HG03066 (cell line): ENCODE measurements around the gene PPP1R14C.

Experiments used
- ATAC-seq: cut with Tn5 transposase; IDR thresholded peaks from one replicate; pipeline ENCODE4 v1.9.1; 2021; ENCODE audit warnings: low read depth; ENCODE audit not compliant: unreplicated experiment

The PPP1R14C gene

DNA sequence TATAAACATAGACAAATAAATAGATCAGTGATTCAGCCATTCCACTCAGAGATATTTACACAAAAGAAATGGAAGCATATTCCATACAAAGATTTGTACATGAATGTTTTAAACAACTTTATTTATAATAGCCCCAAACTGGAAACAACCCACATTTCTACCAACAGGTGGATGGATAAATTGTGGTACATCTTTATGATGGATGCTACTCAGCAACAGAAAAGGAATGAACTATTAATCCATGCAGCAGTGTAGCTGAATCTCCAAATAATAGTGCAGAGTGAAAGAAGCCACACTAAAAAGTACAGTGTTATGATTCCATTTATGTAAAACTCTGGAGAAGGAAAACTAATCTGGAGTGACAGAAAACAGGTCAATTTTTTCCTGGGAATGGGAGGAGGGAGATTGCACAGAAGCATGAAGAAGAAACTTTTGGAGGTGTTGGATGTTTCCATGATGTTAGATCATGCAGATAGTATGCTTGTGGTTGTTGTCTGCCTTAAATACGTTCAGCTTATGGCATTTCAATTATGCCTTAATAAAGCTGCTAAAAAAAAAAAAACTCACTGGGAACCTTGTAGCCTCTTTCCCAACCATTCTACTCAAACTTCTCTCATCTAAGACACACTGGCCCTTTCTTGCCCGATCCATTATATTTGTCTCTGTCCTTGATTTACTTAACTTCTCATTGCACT is 100.9 kb downstream of the PPP1R14C start:
- no peak for ATAC-seq

DNA sequence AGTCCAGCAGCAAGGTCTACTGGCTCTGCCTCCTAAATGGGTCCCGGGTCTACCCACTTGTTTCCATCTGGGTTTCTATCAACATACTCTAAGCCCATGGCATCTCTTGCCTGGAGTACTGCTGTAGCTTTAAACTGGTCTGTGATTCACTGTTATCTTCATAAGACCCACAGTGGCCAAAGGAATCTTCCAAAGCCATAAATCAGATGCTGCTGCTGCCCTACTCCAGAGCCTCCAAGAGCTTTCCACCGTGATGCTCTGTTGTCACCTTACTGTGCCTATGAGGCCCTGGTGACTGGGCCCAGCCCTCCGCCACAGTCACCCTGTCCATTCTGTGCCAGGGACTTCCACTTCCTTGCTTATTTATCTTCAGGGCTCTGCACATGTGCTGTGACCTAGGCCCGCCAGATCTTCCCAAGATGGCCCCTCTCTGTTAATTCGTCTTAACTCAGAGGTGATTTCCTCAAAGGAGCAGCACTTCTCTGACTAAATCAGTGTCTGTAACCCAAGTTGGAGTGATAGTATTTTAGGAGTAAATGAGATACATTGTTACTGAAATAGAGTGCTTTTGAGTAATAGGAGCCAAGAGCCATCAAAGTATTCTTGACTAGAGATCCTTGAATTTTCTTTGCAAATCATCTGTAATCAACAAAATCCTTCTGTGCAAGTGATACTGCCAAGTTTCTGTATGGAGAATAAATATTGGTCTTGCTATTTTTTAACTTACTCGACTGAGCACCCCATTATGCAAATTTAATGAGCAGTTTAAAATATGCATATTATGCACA is 102.5 kb downstream of the PPP1R14C start:
- no peak for ATAC-seq

DNA sequence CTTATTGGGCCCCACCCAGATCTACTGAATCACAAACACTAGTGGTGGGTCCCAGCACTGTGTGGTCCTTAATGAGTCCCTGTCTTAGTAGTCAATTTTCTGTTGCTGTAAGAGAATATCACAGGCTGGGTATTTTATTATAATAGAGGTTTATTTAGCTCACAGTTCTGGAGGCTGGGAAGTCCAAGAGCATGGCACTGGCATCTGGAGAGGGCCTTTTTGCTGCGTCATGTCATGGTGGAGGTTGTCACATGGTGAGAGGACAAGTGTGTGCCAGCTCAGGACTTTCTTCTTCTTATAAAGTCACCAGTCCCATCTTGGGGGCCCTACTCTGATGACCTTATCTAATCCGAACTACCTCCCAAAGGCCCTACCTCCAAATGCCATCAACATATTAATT is 105.0 kb downstream of the PPP1R14C start:
- ATAC-seq = no peak

DNA sequence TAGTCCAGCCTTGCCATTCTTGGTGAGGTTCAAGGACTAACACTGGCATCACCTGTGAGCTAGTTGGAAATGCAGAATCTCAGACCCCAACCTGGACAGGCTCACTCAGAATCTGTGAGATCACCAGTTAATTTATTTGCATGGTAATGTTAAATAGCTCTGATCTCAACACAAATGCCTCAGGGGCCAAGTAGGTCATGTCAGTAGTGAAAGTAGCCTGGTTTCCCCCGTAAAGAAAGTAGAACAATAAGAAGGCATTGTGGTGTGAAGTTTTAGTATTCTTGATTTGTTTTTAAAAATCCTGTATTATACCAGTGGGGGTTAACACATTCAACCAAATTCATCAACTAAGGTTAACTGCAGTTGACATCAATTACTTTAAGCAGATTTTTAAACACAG is 105.5 kb downstream of the PPP1R14C start:
- no peak for ATAC-seq

DNA sequence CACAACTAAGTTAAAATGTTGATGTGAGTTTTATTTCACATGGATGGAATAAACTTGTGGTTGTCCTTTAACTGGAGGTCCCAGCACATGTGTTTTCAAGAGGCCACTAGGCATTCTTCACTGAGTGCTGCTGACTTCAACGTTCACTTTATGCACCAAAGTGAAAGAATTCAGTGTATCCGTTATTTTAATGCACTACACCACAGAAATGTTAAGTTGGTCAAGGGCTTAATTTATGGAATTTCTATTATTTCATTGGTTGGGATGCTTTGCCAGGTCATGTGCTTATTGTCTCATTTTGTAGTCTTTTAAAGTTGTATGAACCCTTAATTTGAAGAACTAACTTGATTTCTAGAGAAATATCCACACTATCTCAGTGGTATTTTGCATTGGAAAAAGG is 106.4 kb downstream of the PPP1R14C start:
- ATAC-seq = no peak

DNA sequence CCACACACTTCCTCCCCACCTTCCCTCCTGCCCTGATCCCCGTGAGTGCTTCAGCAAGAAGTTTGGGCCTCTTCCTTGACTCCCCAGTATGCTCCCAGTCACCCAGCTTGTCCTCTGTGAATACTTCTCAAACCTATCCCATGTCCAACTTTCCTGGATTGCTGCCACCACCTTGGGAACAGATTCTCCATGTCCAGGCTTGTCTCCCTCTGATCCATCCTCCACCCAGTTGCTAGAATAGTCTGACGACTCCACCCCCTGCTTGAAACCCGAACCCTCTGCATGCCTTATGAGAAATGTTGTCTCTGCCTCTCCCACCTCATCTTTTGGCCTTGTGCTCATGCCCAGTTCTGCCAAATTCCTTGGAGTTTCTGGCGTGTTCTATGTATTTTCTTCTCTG is 108.0 kb downstream of the PPP1R14C start:
- ATAC-seq = no peak

DNA sequence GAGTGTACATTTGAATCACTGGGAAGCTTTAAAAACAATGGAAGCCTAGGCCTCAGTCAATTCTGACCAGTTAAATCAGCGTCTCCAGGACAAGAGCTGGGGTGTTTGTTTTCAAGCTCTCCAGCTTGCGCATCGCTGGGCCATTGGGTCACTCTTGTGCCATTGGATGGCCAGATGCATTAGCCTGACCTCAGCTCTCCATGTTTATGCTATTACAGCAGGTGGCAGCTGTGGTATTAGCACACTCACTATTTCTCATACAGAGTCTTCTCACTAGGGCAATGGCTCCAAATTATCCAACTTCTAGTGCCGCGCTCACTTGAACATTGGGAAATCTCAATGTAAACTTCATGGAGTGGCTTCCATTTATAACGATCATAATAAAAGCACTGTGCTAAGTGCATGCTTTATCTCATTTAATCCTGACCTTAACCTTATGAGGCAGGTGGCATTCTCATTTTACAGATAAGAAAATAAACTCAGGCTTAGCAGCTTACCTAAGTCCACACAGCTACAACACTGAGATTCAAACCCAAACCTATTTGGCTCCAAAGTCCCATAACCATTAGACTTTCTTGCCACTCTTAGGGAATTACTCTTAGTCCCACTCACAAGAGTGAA is 108.8 kb downstream of the PPP1R14C start:
- ATAC-seq = no peak

DNA sequence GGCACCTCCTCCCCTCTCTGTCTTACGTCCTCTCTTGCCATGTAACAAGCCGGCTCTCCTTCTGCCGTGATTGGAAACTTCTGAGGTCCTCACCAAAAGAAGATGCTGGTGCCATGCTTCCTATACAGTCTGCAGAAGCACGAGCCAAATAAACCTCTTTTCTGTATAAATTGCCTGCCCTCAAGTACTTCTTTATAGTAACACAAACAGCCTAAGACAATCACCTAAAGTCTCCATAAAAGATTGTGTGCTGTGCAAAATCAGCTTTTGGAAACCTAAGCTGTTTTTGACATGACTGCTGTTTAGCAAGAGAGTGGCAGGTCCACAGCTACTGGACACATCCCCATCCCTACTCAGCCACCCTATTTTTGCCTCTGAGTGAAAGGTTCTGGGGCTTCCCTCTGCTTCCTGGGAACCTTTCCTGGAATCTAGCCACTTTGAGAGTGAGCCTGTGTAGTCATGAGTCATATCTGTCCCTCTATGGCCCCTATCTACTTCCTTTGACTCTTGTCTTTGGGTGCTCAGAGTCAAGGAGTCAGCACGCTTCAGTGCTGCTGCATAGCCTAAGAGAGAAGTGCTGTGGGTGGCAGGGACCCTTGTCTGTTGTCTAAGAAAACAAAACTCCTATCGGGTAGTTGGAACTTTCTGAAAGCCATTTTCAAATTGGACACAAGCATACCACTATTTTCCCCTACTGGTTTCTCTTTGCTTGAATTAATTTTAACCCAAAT is 110.0 kb downstream of the PPP1R14C start:
- no peak for ATAC-seq

DNA sequence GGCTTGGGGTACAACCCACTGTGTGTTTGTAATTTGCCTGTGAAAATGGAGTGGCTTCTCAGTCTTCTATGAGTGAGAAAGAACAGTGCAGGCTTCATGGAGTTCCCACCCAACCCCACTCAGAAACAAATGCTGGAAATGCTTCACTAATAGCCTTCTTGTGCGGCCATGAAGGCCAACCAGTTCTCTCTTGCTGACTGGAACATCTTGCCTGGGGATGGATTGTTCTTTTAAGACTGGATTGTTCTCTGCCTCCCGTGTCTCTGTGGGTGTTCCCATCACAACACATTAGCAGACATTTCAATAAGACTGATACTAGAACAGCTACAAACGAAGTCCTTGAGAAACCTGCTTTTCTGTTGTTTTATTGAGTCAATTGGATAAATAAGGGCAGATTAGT is 110.6 kb downstream of the PPP1R14C start:
- ATAC-seq = no peak

DNA sequence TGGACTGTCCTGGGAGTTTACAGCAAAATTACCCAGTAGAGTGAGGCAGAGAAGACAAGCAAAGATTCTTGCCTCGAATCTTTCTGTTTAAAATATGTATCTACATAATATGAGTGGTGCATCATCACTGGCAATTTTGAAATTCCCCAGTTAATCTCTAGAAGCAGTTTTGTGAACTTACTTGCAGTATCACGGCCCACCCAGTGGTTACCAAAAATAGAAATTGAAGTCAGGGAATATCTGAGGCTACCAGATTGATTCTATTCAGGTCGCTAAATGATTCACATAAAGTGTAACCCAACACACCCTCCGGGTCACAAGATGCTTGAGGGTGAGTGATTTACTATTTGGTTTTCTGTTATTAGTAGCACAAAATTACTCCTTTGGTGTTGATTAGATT is 111.9 kb downstream of the PPP1R14C start:
- no peak for ATAC-seq

DNA sequence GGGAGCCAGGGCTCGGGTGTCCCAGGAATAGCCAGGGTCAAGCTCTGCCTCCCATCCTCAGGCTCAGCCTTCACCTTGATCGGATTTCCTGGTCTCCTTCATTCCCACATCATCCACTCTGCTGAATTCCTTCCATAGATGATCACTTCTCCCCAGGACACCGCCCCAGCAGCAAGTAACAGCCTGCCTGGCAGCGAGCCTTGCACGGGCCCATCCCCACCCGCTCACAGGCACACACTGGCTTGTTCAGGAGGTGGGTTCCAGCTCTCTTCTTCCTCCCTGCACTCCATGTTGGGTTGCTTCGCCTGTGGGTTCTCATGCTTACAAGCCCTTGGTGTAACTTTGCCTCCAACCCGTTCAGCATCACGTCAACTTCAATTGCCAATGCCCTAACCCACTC is 113.0 kb downstream of the PPP1R14C start:
- ATAC-seq = no peak

DNA sequence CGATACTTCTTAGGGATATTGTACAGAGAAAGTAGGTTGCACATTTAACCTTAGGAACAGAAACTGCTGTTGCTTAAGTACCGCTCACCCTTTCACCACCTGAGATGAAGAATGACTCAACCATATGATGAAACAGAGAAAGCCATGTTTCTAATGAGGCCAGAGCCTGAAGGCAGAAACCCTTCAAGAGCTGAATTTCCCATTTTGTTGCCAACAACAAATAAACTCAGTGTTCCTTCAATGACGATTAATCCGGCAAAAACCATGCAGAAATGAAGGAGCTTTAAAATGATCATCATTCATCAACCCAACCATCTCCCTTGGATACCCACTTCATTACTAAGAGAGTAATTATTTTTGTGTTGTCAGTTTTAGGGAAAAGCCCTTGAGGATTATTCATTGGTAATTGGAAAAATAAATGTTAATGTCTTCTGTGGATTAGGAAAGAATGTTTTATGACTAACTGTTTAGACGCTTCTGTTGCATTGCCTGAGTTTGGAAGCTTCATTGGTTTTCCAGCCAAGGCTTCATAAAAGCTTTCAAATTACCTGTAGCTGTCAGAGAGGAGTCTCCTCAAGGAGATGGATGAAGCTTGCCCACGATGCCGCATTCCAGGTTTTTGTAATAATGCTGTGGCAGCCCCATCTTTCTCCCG is 113.9 kb downstream of the PPP1R14C start:
- no peak for ATAC-seq

DNA sequence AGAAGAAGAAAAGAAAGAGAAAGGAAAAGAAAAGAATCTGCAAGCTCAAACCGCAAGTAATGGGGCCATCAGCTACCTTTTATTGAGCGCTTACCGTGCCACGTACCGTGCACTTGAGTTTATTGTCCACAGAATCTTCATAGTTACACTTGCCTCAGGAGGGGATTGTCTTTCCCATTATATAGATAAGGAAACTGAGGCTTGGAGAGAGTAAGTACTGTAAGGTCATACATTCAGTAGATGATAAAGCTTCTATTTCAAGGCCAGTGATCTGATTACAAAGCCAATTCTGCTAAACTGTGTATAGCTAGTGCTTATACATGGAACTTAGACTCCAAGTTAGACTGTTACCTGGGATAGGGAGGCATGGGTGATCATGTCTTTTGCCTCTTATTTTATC is 115.5 kb downstream of the PPP1R14C start:
- no peak for ATAC-seq

DNA sequence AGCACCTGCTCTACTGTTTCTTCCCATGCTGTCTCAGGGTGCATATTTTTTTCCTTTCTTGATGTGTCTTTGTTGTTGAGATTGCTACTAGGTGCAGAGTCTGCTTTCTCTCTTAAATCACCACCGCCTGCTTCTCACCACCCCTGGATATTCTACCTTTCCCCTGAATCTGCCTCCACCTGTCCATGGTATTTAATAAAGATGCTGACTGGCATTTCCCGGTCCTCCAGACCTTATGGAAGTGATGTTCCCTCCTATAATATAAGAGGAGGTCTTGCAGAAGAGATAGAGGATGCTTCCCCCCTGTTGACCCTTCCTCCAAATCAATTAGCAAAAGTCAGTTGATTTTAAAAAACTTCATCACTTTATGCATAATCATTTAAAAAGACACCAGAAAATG is 118.1 kb downstream of the PPP1R14C start:
- no peak for ATAC-seq

DNA sequence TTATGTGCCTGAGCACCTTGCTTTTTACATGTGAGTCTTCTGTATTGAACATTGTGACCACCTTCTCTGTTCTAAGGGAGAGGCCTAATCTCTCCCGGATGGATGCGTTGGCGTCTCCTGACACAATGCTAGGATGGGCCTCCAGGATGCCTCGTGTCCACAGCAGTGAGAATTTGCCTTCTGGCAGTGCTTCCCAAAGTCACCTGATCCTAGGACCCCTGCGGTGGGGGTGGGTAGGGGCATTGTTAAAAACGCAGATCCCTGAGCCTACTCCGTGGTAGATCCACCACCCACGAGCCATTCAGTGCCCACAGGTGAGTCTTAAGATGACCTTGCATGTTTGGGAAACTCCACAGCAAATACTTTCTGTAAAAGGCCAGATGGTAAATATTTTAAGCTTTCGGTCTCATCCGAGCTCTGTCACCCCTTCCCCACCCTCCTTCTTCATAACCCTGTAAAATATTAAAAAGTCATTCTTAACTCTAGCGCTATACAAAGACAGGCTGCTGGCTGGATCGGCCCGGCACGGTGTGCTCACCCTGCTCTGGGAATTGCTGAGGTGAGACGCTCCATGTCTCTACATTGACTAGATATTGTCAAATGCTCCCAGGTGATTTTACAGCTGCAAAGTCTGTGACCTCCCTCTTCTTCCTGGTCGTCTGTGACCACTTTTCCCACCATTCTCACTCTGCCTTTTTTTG is 119.3 kb downstream of the PPP1R14C start:
- no peak for ATAC-seq

DNA sequence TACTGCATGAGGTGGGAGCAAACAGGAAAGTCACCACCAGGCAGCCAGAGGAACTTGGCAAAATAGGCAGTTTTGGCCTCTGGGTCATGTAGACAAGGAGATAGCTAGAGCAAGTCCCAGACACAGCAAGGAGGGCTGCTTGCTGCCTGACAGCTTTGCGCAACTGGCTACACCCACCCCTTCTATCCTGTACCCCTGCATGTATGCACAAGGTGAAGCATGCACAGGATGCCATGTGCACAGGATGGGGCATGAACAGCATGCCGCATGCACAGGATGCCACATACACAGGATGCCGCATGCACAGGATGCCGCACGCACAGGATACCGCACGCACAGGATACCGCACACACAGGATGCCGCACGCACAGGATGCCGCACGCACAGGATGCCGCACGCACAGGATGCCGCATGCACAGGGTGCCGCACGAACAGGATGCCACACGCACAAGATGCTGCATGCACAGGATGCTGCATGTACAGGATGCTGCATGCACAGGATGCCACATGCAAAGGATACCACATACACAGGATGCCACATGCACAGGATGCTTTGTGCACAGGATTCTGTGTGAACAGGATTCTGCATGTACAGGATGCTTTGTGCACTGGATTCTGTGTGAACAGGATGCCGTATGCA is 121.0 kb downstream of the PPP1R14C start:
- no peak for ATAC-seq

DNA sequence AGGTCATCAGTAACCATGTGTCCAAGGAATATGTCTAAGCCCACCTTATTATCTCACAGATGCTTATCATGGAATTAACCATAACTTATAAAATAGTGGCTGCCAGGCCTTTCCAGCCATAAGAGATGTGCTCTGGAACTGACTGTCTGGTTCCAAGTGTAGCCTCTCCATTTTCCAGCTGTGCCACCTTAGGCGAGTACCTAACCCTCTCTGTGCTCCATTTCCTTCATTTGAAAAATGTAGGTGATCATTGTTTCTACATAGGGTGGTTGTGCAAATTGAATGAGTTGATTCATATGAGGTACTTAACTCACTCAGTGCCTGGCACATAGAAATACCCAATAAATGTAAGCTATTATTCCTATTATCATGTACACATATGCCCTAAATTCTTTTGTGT is 123.5 kb downstream of the PPP1R14C start:
- no peak for ATAC-seq

DNA sequence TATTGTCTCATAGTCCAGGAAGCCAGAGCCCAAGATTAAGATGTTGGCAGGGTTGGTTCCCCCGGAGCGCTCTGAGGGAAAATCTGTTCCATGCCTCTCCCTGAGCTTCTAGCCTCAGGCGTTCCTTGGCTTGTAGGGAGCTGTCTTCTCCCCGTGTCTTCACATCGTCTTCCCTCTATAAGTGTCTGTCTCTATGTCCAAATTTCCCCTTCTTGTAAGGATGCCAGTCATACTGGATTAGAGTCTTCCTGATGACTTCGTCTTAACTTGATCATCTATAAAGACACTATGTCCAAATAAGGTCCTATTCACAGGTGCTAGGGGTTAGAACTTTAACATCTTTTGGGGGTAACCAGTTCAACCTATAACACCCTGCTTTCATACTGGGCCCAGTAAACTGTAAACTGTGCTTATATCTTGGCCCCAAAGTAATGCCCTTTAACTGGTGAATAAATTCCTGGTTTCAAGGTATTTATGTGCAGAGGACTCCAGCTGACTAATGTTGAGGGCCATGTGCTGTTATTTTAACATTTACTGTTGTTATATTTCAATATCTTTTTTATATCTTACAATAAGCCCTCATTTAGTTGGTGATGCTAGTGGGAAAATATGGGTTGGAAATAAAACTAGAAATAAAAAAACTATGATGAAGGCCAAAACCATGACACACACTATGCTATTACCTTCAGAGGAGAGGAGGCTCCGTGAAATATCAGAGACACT is 124.3 kb downstream of the PPP1R14C start:
- ATAC-seq = no peak
